GM21447 (cell line): ENCODE results near the gene SEMA4A.
"Not testable (repeated sequence)": the region's sequence is repeated elsewhere in the genome, so short reads cannot be mapped to it uniquely, and the experiment has no call there.

ENCODE experiments used
- ATAC-seq: cut with Tn5 transposase; IDR thresholded peaks from one replicate; pipeline ENCODE4 v1.9.1; 2021; ENCODE audit not compliant: unreplicated experiment

SEMA4A gene

DNA sequence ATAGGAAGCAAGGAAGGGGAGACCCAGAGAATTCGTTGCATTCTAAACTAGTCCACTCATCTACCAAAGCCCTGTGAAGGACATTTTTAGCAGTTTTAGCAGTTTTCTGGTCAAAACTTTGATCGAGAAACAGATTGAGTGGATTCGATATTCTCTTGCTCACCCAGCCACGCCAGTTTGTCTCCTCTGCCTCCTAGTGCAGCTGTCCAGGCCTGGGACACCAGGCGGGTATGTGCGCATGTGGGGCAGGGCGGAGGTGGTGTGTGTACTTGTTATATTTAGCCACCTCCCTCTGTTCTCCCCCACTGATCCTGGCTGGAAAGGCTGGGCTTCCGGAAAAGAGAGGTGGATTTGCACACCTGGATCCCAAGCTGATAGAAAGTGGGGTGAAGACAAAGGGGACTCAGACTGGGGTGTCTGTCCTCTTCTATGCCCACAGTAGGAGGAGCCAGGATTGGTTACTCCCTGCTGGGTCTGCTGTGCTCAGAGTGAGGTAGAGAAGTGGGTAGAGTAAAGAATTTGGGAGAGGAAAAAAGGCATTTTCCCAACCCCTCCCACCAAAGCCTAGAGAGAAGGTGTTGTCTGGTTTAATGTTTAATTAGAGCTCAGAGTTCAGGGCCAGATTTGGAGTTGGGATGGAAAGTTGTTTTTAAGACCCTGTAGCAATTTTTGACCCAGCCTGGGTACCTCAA is 35.1 kb upstream of the SEMA4A start:
- no peak for ATAC-seq

DNA sequence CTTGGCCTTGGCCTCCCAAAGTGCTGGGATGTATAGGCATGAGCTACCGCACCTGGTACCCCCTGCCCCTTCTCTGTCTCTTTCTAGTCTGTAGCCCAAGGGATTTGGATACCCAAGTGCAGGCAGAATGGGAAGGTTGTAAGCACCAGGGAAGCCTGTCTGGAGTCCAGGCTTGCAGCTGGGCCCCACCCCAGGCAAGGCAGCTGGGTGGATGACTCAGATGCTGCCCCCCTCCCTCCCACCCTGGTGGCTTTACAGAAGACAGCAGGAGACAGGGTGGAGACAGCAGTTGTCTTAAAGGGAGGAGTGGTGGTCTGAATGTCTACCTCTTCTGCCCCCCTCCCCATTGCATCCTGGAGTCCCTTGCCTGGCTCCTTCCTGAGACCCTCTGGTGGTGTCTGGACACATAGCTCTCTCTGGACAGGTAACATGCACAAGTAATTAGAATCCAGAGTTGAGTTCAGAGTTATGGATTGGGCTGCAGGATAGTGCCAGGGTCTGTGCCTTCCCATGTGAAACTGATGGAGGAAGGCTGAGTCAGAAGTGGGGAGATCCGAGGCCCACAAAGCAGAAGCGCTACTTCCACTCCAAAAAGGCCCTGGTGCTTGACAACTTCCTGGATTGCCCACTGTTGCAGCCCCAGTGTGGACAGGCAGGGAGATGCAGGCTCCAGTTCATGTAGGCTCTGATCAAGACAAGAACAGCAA is 33.7 kb upstream of the SEMA4A start:
- ATAC-seq: no peak

GRCh38 chr1:156120318-156120717 is 33.1 kb upstream of the SEMA4A start:
- ATAC-seq: no peak

GRCh38 chr1:156121005-156121404 is 32.4 kb upstream of the SEMA4A start:
- ATAC-seq: not testable (repeated sequence)

DNA sequence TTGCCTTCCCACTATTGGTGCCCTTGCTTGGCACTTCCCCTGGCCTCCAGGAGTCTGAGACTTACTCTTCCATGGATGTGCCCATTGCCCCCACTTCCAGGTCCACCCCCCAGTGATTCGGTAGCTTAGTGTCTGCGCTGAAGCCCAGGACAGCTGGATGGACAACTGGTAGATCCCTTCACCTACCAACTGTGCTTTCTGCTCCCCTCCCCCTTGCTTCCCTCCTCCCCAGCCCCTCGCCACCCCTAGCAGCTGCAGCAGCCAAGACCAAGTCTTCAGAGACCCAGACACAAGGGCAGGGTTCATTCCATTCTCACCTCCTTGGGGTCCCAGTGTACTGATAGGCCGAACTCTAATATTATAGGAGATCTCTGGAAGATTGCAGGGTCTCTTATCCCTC is 31.9 kb upstream of the SEMA4A start:
- ATAC-seq: no peak

GRCh38 chr1:156122086-156122485 is 31.3 kb upstream of the SEMA4A start:
- no peak for ATAC-seq

DNA sequence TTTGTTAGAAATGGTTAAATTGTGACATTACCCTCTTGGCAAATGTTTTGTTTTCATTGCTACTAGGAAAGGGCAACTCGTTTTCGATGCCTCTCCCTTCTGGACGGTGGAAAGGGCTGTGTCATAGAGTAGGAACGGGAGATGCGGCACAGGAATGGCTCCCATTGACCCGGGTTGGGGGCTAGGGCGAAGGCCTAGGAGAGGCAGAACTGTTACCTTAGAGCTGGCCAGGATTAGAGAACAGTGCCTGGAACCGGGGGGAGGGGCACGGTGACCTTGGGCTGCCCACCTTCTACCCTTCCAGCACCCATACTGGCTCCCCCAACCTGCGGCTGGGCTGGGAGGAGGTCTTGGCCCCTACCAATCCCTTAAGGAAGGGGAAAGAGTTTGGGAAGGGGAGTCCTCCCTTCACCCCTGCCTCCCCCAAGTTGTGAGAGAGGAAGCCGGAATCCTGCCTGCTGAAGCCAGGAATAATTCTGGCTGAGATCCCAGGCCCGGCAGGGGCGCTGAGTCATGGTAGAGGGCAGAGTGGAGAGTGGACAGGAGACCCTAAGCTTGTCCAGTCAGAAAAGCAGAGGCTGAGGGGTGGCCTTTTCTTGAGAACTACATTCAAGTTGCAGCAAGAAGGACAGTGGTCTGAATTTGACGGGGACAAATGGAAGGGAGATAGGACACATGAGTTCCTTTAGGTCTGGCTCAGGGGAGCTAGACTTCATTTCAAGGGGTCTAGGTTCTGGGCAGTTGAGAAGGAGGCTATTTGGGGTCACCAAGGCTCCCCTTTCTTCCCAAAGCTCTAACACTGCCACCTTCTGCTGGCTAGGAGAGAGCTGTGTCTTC is 30.6 kb upstream of the SEMA4A start:
- ATAC-seq: no peak

GRCh38 chr1:156123356-156124196 is 29.8 kb upstream of the SEMA4A start:
- no peak for ATAC-seq

DNA sequence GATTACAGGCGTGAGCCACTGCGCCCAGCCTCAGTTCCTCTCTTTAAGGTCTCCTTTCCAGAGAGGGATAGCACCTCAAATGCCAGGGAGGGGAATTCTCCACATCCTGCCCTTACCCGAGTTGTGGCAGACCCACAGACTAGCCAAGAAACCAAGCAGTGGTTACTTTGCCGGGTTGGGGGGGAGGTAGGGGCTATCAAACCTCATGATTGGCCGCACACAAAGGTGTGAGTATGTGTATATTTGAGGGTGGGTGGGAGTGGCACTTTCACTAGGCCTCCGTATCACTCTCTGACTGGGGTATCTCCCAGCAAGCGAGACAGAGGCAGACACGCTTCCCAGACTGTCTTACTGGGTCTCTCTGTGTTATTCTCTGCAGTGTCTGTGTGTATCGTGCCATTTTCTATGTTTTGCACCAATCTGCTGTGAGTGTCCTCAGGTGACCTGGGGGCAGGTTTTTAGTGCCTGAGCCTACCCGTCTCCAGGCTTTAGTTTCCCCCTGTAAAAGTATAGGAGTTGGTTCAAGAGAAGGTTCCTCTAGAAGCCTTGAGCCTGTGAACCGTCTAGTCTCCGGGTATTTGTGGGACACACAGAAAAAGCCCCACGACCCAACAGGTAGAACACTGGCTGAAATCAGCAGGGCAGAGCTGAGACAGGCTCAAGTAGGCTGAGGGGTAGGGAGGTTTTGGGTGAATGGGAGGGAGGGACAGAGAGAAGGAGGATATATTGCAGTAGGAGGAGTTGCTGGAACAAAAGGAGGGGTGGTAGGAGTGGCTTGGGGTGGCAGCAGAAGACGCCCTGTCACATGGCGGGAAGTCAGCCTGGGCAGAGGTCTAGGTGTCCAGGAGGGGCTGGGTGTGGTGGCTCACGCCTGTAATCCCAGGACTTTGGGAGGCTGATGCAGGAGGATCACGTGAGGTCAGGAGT is 28.6 kb upstream of the SEMA4A start:
- ATAC-seq: no peak

GRCh38 chr1:156125544-156125943 is 27.8 kb upstream of the SEMA4A start:
- not testable (repeated sequence) for ATAC-seq

DNA sequence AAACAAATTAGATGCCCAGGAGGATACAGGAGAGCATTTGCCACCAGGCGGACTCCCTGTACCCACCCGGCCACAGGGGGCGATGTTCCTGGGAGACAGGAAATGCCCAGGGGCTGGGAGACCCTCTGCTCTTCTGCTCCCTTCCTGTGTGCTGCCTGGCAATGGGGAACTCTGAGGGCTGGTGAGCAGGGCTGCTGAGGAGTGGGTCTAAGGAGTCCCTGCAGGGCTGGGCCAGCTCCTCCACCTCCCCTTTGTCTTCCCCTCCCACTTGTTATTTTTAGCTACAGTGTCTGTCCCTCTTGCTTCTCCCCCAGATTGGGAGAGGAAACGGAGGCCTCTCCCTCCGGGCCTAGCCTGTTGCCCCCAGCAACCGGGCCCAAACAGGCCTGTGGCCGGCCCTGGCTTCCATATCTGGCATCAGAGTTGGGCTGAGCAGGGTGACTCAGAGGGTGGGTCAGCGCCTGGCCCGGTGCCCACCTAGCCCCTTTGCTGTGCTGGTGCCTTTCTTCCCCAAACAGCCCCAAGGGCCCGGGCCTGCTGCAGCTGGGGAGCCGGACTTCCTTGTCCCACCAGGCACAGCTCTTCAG is 27.2 kb upstream of the SEMA4A start:
- peak; percentile 40 for ATAC-seq

DNA sequence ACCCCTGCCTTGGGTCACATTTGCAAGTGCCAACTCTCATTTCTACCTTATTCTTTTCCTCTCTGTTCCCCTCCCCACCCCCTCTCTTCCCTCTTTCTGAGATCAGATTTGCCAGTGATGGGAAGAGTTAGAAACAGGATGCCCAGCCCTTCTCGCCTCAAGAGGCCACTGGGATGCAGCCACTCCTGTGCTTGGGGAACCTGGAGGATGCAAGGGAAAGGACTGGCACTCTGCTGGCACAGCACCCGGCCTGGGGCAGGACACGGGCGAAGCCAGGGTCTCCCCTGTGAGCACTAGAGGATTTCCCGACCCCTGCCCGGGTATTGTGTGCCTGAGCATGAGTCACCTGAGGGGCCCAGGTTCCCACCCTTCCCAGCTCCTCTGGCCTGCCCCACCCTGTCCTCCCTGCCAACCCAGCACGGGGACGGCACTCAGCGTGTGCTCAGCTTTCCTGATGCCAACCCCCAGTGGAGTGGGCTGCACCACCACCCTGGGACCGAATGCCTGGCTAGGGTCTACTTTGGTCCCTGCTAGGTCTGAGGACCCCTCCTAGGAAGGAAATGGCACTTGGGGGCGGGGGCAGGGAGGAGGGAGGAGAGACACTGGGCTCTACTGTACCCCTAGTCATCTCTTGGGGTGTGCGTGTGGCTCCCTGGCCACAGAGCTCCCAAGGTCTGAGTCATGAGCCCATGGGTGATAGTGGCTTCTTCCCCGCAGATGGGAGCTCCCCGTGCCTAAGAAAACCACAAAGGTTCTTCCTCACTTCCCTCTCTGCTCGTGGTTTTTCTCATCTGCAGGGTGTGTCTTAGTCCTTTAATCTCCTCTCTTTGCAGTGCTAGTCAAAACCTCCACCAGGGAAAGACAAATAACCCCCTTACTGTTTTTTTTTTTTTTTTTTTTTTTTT is 26.5 kb upstream of the SEMA4A start:
- ATAC-seq: peak; percentile 50

GRCh38 chr1:156128308-156128653 is 25.1 kb upstream of the SEMA4A start:
- ATAC-seq: no peak

- ATAC-seq: no peak
Measured at GRCh38 chr1:156128654-156129597, 24.5 kb upstream of the SEMA4A start.

- no peak for ATAC-seq
Measured at GRCh38 chr1:156129687-156130577, 23.5 kb upstream of the SEMA4A start.

DNA sequence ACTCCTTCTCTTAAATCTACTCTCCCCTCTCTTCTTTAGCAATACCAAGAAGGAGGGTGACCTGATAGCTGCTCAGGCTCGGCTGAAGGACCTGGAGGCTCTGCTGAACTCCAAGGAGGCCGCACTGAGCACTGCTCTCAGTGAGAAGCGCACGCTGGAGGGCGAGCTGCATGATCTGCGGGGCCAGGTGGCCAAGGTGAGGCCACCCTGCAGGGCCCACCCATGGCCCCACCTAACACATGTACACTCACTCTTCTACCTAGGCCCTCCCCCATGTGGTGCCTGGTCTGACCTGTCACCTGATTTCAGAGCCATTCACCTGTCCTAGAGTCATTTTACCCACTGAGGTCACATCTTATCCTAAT is 22.8 kb upstream of the SEMA4A start:
- no peak for ATAC-seq
